Measurements from ENCODE around the gene ADAMTS1.
"Not testable (repeated sequence)": the region's sequence is repeated elsewhere in the genome, so short reads cannot be mapped to it uniquely, and the experiment has no call there.

The ADAMTS1 gene

DNA sequence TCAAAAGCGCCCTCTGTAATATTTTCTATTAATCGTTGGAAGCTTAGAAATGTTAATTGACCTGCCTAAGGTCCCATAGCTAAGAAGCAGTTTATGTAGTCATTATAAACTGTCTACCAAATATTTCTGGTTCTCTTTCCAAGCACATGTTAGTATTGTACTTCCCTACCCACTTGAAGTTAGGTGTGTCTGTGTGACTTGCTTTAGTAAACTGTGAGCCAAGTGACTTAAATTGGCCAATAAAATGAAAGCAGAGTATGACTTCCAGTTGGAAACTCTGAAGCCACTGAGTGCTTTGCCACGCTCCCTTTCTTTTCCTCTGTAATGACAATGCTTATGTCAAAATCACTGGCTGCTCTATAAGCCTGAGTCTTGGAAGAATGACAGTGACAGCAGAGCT lies 20.6 kb upstream of the ADAMTS1 start:
- H3K27ac ChIP-seq (ENCODE audit: low read depth, low read length), result no peak overlapping the region
- H3K36me3 ChIP-seq (ENCODE audit: control insufficient read depth in 1 of 2, insufficient read depth in 2 of 2, low read length in 2 of 2), result no peaks in the 10 kb centered on the region
- H3K4me3 ChIP-seq (ENCODE audit: low read depth in 1 of 2, low read length in 2 of 2), result no peak overlapping the region
- H3K9me3 ChIP-seq (ENCODE audit: control insufficient read depth in 1 of 2, low read length in 2 of 2), result no peaks in the 10 kb centered on the region
- no peak overlapping the region for H3K9ac ChIP-seq (ENCODE audit: low read depth in 1 of 2, low read length in 2 of 2)
- H3K4me1 ChIP-seq (ENCODE audit: control insufficient read depth in 1 of 2, insufficient read depth in 2 of 2, low read length in 2 of 2), result no peaks in the 10 kb centered on the region
- H3K27me3 ChIP-seq (ENCODE audit: control insufficient read depth in 1 of 2, insufficient read depth in 2 of 2, low read length in 2 of 2), result no peaks in the 10 kb centered on the region

DNA sequence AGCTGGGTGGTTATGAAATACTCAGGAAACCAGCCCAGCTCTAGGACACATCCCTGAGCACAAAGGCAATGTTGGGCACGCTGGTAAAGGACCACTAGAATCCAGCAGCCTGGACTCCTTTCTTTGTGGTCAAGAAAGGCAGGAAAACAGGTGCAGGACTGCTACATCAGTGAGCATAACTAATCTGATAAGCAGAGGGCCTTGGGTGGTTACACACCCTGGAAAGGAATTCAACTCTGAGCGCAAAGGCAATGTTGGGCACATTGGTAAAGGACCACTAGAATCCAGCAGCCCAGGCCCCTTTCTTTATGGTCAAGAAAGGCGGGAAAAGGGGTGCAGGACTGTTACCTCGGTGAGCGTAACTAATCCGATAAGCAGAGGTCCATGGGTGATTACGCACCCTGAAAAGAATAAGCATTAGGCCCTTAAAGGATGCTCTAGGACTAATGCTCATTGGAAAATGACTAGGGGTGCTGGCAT lies 11.7 kb upstream of the ADAMTS1 start:
- not testable (repeated sequence) for H3K9me3 ChIP-seq (ENCODE audit: control insufficient read depth in 1 of 2, low read length in 2 of 2); H3K27me3 ChIP-seq (ENCODE audit: control insufficient read depth in 1 of 2, insufficient read depth in 2 of 2, low read length in 2 of 2); H3K4me1 ChIP-seq (ENCODE audit: control insufficient read depth in 1 of 2, insufficient read depth in 2 of 2, low read length in 2 of 2); H3K9ac ChIP-seq (ENCODE audit: low read depth in 1 of 2, low read length in 2 of 2); H3K4me3 ChIP-seq (ENCODE audit: low read depth in 1 of 2, low read length in 2 of 2); H3K27ac ChIP-seq (ENCODE audit: low read depth, low read length); H3K36me3 ChIP-seq (ENCODE audit: control insufficient read depth in 1 of 2, insufficient read depth in 2 of 2, low read length in 2 of 2)

DNA sequence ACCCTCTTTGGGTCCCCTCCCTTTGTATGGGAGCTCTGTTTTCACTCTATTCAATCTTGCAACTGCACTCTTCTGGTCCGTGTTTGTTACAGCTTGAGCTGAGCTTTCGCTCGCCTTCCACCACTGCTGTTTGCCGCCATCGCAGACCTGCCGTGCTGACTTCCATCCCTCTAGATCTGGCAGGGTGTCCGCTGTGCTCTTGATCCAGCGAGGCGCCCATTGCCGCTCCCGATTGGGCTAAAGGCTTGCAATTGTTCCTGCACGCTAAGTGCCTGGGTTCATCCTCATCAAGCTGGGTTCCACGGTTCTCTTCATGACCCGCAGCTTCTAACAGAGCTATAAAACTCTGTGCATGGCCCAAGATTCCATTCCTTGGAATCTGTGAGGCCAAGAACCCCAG lies 9.5 kb upstream of the ADAMTS1 start:
- not testable (repeated sequence) for H3K4me3 ChIP-seq (ENCODE audit: low read depth in 1 of 2, low read length in 2 of 2); H3K4me1 ChIP-seq (ENCODE audit: control insufficient read depth in 1 of 2, insufficient read depth in 2 of 2, low read length in 2 of 2); H3K9me3 ChIP-seq (ENCODE audit: control insufficient read depth in 1 of 2, low read length in 2 of 2); H3K27ac ChIP-seq (ENCODE audit: low read depth, low read length); H3K36me3 ChIP-seq (ENCODE audit: control insufficient read depth in 1 of 2, insufficient read depth in 2 of 2, low read length in 2 of 2); H3K27me3 ChIP-seq (ENCODE audit: control insufficient read depth in 1 of 2, insufficient read depth in 2 of 2, low read length in 2 of 2); H3K9ac ChIP-seq (ENCODE audit: low read depth in 1 of 2, low read length in 2 of 2)

DNA sequence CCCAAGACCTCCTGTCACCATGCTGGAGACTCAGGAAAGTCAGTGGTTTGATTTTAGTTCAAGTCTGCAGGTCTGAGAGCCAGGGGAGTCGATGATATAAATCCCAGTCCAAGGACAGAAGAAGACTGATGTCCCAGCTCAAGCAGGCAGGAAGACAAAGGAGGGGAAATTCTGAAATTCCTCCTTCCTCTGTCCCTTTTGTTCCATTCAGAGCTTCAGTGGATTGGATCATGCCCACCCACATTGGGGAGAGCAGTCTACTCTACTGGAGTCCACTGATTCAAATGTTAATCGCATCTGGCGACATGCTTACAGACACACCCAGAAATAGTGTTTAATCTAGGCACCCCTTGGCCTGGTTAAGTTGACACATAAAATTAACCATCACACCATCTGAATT lies 7.2 kb upstream of the ADAMTS1 start:
- H3K4me1 ChIP-seq (ENCODE audit: control insufficient read depth in 1 of 2, insufficient read depth in 2 of 2, low read length in 2 of 2), result no peaks in the 10 kb centered on the region
- no peak overlapping the region for H3K4me3 ChIP-seq (ENCODE audit: low read depth in 1 of 2, low read length in 2 of 2)
- H3K9me3 ChIP-seq (ENCODE audit: control insufficient read depth in 1 of 2, low read length in 2 of 2), result no peaks in the 10 kb centered on the region
- no peak overlapping the region for H3K9ac ChIP-seq (ENCODE audit: low read depth in 1 of 2, low read length in 2 of 2)
- H3K27me3 ChIP-seq (ENCODE audit: control insufficient read depth in 1 of 2, insufficient read depth in 2 of 2, low read length in 2 of 2), result peaks cover 2 to 8% of the 10 kb centered on the region in 2 donors
- H3K36me3 ChIP-seq (ENCODE audit: control insufficient read depth in 1 of 2, insufficient read depth in 2 of 2, low read length in 2 of 2), result no peaks in the 10 kb centered on the region
- H3K27ac ChIP-seq (ENCODE audit: low read depth, low read length), result no peak overlapping the region

DNA sequence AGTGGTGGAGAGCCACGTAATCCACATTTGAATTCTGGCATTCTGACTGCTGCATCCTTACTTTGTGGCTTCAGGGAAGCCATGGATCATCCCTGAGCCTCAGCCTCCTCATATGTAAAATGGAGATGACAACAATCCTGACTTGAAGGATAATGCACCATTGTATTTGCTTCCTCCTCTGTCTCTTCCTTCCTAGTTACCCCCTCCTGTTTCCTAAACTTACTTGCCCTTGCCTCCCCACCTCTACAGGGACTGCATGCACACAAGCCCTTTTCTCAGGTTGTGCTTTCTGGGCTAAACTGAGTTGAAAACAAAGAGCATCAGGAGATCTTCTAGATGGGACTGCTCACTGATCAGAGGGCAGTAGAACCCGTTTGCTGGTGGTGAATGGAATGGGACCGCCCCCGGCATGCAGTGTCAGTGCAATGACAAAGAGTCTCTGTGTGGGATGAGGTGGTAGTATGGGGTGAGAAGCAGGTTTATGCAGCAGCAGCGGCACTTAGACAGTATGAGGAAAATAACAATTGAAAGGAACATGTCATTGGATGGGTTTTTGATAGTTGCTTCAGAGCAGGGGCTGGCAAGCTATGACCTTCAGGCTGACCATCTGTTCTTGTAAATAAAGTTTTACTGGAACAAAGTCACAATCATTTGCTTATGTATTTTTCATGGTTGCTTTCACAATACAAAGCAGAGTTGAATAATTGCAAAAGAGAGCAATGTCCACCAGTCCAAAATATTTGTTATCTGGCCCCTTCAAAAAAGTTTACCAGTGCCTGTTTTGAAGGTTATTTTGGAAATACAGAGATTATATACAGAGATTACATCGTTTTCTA lies 6.1 kb upstream of the ADAMTS1 start:
- H3K9me3 ChIP-seq (ENCODE audit: control insufficient read depth in 1 of 2, low read length in 2 of 2), result no peaks in the 10 kb centered on the region
- H3K9ac ChIP-seq (ENCODE audit: low read depth in 1 of 2, low read length in 2 of 2), result no peak overlapping the region
- no peak overlapping the region for H3K4me3 ChIP-seq (ENCODE audit: low read depth in 1 of 2, low read length in 2 of 2)
- H3K27me3 ChIP-seq (ENCODE audit: control insufficient read depth in 1 of 2, insufficient read depth in 2 of 2, low read length in 2 of 2), result peaks cover 13 to 19% of the 10 kb centered on the region in 2 donors
- H3K27ac ChIP-seq (ENCODE audit: low read depth, low read length), result no peak overlapping the region
- H3K4me1 ChIP-seq (ENCODE audit: control insufficient read depth in 1 of 2, insufficient read depth in 2 of 2, low read length in 2 of 2), result peaks cover 0 to 4% of the 10 kb centered on the region in 2 donors
- H3K36me3 ChIP-seq (ENCODE audit: control insufficient read depth in 1 of 2, insufficient read depth in 2 of 2, low read length in 2 of 2), result no peaks in the 10 kb centered on the region

DNA sequence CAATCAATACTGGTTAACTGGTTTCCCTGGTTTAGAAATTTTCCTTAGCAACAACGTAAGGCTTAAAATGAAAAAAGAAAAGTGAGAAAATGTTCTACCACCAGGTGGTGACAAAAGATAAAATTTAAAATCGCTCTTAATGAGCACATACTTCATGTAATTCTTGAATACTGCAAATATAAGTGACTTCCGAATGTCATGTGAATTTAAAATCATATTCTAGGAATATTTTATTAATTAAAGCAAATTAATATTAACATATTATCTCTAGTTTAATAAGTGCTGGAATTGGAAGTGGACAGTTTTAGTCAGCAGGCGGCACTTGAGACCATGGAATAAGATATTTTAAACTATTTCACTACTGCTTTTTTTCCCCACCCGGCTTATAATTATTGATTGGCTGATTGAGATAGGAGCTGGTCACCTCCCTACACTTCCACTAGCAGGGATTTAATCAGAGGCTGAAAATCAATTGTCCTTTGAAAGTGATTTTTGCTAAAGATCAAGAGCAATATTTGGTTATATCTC lies 5.0 kb upstream of the ADAMTS1 start:
- H3K4me3 ChIP-seq (ENCODE audit: low read depth in 1 of 2, low read length in 2 of 2), result no peak overlapping the region
- no peak overlapping the region for H3K27ac ChIP-seq (ENCODE audit: low read depth, low read length)
- H3K9ac ChIP-seq (ENCODE audit: low read depth in 1 of 2, low read length in 2 of 2), result no peak overlapping the region

DNA sequence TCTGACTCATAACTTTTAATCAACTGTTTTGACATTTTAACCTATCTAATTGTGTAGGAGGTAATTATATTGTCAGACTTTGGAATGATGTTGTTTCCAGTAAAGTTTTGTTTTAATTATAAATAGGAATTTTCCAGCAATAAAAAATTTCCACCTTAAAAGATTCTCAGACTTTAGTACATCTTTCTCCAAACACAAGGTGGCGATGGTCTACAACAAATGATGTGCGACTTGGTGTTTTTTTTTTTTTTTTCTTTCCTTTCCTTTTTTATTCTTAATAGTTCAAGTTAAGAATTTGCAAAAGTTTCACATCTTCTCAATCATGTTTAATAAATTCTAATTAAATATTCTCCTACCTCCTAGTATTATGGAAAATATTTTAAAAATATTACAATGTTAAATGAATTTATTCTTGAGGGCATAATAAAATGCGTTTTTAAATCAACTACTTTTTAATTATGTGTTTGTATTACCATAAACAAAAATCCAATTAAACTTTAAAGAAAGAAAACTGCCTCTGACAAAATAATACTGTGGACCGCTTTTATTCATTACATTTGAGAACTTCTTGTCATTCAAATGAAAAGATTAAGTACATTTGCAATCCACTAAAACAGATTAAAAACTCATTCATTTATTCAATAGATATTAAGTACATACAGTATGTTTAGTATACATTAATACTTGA lies 4.4 kb upstream of the ADAMTS1 start:
- Histone ChIP-seq H3K9ac (ENCODE audit: low read depth in 1 of 2, low read length in 2 of 2) (no peak overlapping the region), H3K4me3 (ENCODE audit: low read depth in 1 of 2, low read length in 2 of 2) (no peak overlapping the region), H3K27ac (ENCODE audit: low read depth, low read length) (no peak overlapping the region), H3K36me3 (ENCODE audit: control insufficient read depth in 1 of 2, insufficient read depth in 2 of 2, low read length in 2 of 2) (no peaks in the 10 kb centered on the region), H3K9me3 (ENCODE audit: control insufficient read depth in 1 of 2, low read length in 2 of 2) (no peaks in the 10 kb centered on the region), H3K4me1 (ENCODE audit: control insufficient read depth in 1 of 2, insufficient read depth in 2 of 2, low read length in 2 of 2) (peaks cover 0 to 17% of the 10 kb centered on the region in 2 donors), H3K27me3 (ENCODE audit: control insufficient read depth in 1 of 2, insufficient read depth in 2 of 2, low read length in 2 of 2) (peaks cover 28 to 32% of the 10 kb centered on the region in 2 donors)

More for the DNA sequence above, 5.0 kb upstream of the ADAMTS1 start:
- H3K9me3 ChIP-seq (ENCODE audit: control insufficient read depth in 1 of 2, low read length in 2 of 2), result no peaks in the 10 kb centered on the region
- H3K4me1 ChIP-seq (ENCODE audit: control insufficient read depth in 1 of 2, insufficient read depth in 2 of 2, low read length in 2 of 2), result peaks cover 0 to 11% of the 10 kb centered on the region in 2 donors
- no peaks in the 10 kb centered on the region for H3K36me3 ChIP-seq (ENCODE audit: control insufficient read depth in 1 of 2, insufficient read depth in 2 of 2, low read length in 2 of 2)
- H3K27me3 ChIP-seq (ENCODE audit: control insufficient read depth in 1 of 2, insufficient read depth in 2 of 2, low read length in 2 of 2), result peaks cover 22 to 30% of the 10 kb centered on the region in 2 donors

DNA sequence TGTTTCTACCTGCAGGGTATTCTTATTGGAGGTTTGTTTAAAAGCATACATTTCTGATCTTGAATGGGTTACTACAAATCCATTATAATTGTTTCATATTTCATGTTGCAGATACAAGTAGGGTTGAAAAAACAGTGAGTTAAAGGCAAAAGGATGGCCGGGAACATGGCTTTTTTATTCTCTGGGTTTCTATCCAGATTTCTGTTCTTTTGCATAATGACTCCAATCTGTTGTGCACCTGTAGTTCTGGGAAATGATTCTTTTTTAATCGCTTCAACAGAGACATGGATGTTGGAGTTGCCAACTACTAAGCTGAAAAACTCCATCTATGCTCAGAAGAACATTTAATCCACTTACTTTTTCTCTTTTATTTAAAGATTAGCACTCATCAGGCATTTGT lies 2.7 kb upstream of the ADAMTS1 start:
- H3K36me3 ChIP-seq (ENCODE audit: control insufficient read depth in 1 of 2, insufficient read depth in 2 of 2, low read length in 2 of 2), result no peaks in the 10 kb centered on the region

DNA sequence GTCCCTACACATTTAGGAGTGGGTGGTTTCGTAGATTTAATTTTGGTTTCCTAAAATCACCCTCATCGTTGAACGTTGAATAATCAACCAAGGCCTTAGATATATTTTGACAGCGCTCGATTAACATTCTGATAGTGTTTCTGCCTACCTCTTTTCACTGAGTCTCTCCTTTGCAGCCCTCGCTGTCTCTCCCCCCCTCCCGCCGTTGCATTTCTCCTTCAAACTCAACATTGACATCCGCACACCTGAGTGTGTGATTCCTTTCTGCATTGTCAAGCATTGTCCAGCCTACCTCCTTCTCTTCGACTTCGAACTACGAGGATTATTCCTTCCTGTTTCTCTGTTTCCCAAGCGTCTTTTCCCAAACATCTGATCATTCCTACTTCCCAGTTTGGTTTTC lies 1.8 kb upstream of the ADAMTS1 start:
- Histone ChIP-seq H3K9ac (ENCODE audit: low read depth in 1 of 2, low read length in 2 of 2) (peak overlapping the region in 1 of 2 donors; percentile 60), H3K27me3 (ENCODE audit: control insufficient read depth in 1 of 2, insufficient read depth in 2 of 2, low read length in 2 of 2) (peaks cover 44 to 52% of the 10 kb centered on the region in 2 donors), H3K36me3 (ENCODE audit: control insufficient read depth in 1 of 2, insufficient read depth in 2 of 2, low read length in 2 of 2) (peaks cover 0 to 4% of the 10 kb centered on the region in 2 donors), H3K9me3 (ENCODE audit: control insufficient read depth in 1 of 2, low read length in 2 of 2) (no peaks in the 10 kb centered on the region), H3K4me1 (ENCODE audit: control insufficient read depth in 1 of 2, insufficient read depth in 2 of 2, low read length in 2 of 2) (peaks cover 4 to 26% of the 10 kb centered on the region in 2 donors), H3K27ac (ENCODE audit: low read depth, low read length) (peak overlapping the region; percentile 85), H3K4me3 (ENCODE audit: low read depth in 1 of 2, low read length in 2 of 2) (peak overlapping the region; percentile 77)

More for the DNA sequence above, 2.7 kb upstream of the ADAMTS1 start:
- Histone ChIP-seq H3K9me3 (ENCODE audit: control insufficient read depth in 1 of 2, low read length in 2 of 2) (no peaks in the 10 kb centered on the region), H3K9ac (ENCODE audit: low read depth in 1 of 2, low read length in 2 of 2) (no peak overlapping the region), H3K4me1 (ENCODE audit: control insufficient read depth in 1 of 2, insufficient read depth in 2 of 2, low read length in 2 of 2) (peaks cover 4 to 26% of the 10 kb centered on the region in 2 donors), H3K27me3 (ENCODE audit: control insufficient read depth in 1 of 2, insufficient read depth in 2 of 2, low read length in 2 of 2) (peaks cover 43 to 44% of the 10 kb centered on the region in 2 donors), H3K27ac (ENCODE audit: low read depth, low read length) (no peak overlapping the region), H3K4me3 (ENCODE audit: low read depth in 1 of 2, low read length in 2 of 2) (no peak overlapping the region)
